ENCODE results near the gene PPP2R3B.

DNA sequence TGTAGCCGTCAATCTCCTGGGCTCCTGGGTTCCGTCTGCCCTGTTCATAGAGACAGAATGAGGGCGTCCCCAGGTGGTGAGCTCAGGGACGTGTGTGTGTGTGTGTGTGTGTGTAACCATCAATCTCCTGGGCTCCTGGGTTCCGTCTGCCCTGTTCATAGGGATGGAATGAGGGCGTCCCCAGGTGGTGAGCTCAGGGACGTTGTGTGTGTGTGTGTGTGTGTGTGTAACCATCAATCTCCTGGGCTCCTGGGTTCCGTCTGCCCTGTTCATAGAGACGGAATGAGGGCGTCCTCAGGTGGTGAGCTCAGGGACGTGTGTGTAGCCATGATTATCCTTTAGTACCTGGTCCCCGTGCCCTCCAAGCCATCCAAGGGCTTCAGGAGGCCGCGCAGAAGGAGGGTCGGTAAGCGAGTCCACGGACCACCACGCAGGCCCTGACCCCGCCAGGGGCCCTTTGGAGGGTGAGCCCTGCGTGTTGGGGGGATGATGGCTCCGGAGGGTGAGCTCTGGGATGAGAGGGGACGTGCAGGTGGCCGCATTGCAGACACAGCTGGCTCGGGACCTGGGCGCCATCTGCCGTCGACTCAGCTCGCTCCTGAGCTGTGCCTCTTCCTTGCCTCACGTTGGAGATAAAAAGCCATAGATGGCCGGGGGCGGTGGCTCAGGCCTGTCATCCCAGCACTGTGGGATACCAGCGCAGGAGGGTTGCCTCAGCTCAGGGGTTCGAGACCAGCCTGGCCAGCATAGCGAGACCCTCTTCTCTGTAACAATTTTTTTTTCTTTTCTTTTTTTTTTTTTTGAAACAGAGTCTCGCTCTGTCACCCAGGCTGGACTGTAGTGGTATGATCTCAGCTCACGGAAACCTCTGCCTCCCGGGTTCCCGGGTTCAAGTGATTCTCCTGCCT is 62.7 kb downstream of the PPP2R3B start:
- TF ChIP-seq, protein P1, sequence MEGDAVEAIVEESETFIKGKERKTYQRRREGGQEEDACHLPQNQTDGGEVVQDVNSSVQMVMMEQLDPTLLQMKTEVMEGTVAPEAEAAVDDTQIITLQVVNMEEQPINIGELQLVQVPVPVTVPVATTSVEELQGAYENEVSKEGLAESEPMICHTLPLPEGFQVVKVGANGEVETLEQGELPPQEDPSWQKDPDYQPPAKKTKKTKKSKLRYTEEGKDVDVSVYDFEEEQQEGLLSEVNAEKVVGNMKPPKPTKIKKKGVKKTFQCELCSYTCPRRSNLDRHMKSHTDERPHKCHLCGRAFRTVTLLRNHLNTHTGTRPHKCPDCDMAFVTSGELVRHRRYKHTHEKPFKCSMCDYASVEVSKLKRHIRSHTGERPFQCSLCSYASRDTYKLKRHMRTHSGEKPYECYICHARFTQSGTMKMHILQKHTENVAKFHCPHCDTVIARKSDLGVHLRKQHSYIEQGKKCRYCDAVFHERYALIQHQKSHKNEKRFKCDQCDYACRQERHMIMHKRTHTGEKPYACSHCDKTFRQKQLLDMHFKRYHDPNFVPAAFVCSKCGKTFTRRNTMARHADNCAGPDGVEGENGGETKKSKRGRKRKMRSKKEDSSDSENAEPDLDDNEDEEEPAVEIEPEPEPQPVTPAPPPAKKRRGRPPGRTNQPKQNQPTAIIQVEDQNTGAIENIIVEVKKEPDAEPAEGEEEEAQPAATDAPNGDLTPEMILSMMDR (IDR thresholded peaks at IDR 0.05) = no peak
- no peak for TF ChIP-seq POLR2A (IDR thresholded peaks at IDR 0.05)

Data from right lobe of liver (tissue), 4 donors.